Measurements from ENCODE around the gene POLR2E. TPM values are rescaled to one million over a fixed set of nuclear protein-coding genes. Genes with fewer than 3 reads are reported as not detected.

POLR2E gene
- polyA plus RNA-seq, 4 donors = 139 to 183 (median 154) TPM

- DNase-seq (ENCODE audit: low read depth in 4 of 4, low spot score in 2 of 4) = no peak
Observed at GRCh38 chr19:1082165-1082927, 12.8 kb downstream of the POLR2E start.

DNA sequence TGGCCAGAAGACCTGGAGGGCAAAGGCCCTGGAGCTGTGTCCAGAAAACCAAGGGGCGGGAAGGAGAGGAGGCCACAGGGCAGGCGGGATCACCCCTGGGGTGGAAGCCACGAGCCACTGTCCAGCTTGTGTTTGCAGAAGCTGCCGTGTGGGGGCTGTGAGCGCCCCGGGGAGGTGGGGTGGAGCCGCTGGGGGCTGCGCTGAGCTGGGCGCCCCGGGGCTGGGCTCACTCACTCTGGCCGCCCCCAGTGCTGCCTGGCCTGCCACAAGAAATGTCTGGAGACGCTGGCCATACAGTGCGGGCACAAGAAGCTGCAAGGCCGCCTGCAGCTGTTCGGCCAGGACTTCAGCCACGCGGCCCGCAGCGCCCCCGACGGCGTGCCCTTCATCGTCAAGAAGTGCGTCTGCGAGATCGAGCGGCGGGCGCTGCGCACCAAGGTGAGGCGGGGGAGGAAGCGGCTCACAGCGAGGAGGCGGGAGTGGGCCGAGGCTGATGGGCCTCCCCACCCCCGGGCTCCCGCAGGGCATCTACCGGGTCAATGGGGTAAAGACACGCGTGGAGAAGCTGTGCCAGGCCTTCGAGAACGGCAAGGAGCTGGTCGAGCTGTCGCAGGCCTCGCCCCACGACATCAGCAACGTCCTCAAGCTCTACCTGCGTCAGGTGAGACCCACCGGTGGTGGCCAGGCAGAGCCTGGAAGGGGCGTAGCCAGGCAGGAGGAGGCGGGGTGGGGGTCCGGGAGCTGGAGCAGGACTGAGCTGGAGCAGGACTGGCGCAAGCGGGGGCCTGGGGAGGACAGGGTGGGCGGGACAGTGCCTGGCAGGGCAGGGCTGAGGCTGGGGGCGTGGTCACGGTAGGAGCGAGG is 13.6 kb downstream of the POLR2E start:
- DNase-seq (ENCODE audit: low read depth in 4 of 4, low spot score in 2 of 4) = no peak

DNA sequence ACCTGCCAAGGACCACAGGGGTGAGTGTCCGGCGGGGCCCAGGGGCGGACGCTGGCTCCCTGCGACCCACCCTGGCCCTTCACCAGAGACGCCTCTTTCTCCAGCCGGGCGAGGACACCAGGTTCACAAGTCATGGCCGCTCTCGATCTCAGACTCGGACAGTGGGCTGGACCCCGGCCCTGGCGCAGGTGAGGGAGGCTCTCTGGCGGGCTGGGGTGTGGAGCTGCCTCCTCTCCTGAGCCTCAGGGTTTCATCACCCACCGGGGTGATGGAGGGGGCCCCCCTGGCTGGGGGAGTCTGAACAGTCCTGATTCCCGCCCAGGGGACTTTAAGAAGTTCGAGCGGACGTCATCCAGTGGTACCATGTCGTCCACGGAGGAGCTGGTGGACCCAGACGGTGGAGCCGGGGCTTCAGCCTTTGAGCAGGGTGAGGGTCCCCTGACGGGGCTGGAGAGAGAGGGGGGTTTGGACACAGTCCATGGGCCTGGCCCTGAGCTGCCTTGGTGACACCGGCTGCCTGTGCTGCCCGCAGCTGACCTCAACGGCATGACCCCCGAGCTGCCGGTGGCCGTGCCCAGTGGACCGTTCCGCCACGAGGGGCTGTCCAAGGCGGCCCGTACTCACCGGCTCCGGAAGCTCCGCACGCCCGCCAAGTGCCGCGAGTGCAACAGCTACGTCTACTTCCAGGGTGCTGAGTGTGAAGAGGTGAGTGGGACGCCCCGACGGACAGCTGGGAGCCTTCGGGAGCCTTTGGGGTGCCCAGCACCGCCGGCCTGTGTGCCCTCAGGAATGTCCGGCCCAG is 14.6 kb downstream of the POLR2E start:
- no peak for DNase-seq (ENCODE audit: low read depth in 4 of 4, low spot score in 2 of 4)

DNA sequence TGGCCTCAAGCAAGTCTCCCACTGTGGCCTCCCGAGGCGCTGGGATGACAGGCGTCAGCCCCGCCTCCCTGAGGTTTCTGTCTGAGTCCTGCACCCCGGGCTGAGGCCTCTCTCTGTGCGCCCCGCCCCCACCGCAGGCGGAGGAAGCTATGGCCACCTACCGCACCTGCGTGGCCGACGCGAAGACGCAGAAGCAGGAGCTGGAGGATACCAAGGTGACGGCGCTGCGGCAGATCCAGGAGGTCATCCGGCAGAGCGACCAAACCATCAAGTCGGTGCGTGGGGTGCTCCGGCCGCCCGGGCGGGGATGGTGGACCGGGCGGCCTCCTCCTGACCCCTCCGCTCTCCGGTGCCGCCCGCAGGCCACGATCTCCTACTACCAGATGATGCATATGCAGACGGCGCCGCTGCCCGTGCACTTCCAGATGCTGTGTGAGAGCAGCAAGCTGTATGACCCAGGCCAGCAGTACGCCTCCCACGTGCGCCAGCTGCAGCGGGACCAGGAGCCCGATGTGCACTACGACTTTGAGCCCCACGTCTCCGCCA is 15.5 kb downstream of the POLR2E start:
- no peak for DNase-seq (ENCODE audit: low read depth in 4 of 4, low spot score in 2 of 4)

- no peak for DNase-seq (ENCODE audit: low read depth in 4 of 4, low spot score in 2 of 4)
Observed at GRCh38 chr19:1076951-1077350, 18.2 kb downstream of the POLR2E start.

- no peak for DNase-seq (ENCODE audit: low read depth in 4 of 4, low spot score in 2 of 4)
Observed at GRCh38 chr19:1076046-1076386, 19.2 kb downstream of the POLR2E start.

- DNase-seq (ENCODE audit: low read depth in 4 of 4, low spot score in 2 of 4) = no peak
Observed at GRCh38 chr19:1074544-1075283, 20.5 kb downstream of the POLR2E start.

- DNase-seq (ENCODE audit: low read depth in 4 of 4, low spot score in 2 of 4) = no peak
Observed at GRCh38 chr19:1073956-1074517, 21.1 kb downstream of the POLR2E start.

- DNase-seq (ENCODE audit: low read depth in 4 of 4, low spot score in 2 of 4) = no peak
Observed at GRCh38 chr19:1073063-1073955, 21.9 kb downstream of the POLR2E start.

DNA sequence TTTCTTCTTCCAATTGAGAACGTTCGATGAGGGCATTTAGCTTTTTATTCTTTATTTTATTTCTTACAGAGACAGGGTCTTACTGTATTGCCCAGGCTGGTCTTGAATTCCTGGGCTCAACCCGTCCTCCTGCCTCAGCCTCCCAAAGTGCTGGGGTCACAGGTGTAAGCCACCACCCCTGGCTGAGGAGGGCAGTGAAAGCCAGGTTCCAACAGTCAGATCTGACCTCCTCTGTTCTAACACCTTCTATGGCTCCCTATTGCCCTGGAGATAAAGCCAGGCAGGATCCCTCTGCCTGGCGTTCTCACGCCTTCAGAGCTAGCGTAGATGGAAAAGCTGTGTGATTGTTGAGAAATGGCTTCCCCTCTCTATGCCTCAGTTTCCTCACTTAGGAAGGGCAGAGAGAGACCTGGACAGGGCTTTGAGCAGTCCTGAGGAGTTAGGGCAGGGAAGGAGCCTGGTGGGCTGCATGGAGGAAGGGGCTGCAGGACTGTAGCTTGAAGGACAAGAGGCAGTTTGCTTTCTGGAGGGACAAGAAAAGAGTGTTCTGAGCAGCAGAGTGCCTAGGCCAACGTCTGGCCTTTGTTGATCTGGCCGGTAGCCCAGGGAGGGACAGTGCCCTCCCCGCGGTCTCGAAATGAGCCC is 22.7 kb downstream of the POLR2E start:
- DNase-seq (ENCODE audit: low read depth in 4 of 4, low spot score in 2 of 4) = no peak

DNA sequence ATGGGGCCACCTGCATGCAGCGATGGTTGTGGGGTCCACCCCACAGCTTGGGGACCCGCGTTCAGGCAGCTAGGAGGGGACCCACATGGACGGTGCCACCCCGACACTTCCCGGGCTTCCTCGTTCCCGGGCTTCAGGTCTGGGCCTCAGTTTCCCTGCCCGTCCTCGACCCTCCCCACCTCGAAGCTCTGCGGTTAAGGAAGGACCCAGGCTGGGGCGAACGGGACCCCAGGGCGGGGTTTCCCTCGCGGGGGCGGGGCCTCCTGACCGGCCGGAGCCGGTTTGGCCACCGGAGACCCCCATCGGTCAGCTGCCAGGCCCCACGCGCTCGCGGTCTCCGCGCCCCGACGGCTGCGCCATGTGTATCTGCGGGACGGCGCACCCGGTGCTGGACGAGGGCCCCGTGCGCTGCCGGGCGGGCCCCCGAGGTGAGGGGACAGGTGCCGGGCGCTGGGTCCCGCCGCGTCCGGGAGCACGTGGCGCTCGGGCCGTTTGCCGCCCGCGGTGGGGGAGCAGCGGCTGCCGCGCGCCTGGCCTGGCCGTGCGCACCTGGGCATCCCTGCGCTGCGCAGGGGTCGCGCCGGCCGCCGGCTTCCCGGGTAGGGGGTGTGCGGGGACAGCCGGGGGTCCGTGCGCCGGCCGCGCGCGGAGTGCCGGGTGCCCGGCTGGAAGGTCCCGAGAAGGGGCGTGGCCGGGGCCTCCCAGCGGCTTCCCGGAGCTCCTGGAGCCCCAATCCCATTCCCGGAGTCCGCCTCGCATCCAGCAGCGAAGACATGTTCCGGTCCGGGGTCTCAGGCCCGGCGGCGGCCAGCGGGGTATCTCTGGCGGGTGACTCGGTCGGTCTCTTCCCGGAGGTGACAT is 24.0 kb downstream of the POLR2E start:
- no peak for DNase-seq (ENCODE audit: low read depth in 4 of 4, low spot score in 2 of 4)

DNA sequence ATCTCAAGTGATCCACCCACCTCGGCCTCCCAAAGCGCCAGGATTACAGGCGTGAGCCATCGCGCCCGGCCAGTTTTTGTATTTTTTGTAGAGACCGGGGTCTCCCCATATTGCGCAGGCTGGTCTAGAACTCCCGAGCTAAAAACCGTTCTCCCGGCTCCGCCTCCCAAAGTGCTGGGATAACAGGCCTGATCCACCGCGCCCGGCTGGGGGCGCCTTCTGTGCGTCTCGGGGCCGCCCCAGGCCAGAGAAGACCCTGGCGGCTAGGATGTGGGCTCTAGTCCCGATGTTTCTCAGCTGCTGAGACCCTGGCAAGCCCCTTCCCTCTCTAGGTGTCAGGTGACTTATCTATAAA is 24.6 kb downstream of the POLR2E start:
- DNase-seq (ENCODE audit: low read depth in 4 of 4, low spot score in 2 of 4) = no peak

- no peak for DNase-seq (ENCODE audit: low read depth in 4 of 4, low spot score in 2 of 4)
Observed at GRCh38 chr19:1069009-1069779, 26.0 kb downstream of the POLR2E start.

- DNase-seq (ENCODE audit: low read depth in 4 of 4, low spot score in 2 of 4) = no peak
Observed at GRCh38 chr19:1068009-1069001, 26.9 kb downstream of the POLR2E start.

DNA sequence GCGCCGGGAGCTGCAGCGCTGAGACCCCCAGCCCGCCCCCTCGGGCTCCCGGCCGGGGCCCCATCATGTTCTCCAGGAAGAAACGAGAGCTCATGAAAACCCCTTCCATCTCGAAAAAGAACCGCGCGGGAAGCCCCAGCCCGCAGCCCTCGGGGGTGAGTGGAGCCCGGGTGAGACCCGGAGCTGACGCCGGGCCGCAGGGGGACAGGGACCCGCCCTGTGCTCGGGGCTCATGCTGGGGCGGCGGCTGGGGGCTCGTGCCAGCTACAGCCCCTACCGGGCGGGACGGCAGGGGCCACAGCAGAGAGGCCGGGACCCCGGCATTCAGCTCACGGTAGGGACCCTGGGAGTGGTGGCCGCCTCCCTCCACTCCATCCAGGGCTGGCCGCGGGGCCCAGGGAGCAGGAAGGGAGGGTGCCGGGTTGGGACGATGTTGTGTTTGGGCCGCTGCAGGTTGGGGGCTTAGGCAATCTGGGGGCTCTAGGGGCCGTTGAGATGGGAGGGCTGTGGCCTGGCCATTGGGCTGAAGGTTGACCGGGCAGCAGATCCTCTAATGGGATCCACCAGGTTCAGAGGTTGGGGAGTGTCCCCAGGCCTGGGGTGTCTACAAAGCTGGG is 27.7 kb downstream of the POLR2E start:
- DNase-seq (ENCODE audit: low read depth in 4 of 4, low spot score in 2 of 4) = no peak

All from left renal cortex interstitium (tissue), 4 donors.